Fibroblast of gingiva (primary cell): Measurements from ENCODE around the gene FTL.
A peak's percentile ranks its signal among the peaks of the same experiment; 100 is the strongest.

Experiments used
- DNase-seq: peaks from one replicate; pipeline ENCODE4 v3.0.0-alpha.2; 2011; ENCODE audit warnings: low read depth

The FTL gene

DNA sequence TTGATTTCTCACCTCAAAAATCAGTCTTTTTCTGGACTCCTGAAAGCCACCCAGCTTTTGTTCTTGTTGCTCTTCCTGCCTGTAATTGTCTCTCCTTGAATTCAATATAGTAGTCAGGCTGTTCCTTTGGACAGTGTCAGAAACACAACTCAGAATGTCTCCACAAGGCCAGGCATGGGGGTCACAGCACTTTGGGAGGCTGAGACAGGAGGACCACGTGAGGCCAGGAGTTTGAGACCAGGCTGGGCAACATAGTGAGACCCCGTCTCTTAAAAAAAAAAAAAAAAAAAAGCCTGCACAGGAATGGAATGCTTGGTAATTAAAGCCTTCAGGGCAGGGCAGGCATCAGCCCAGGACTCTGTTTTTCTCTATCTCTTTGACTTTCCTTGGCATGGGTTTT lies 19.3 kb upstream of the FTL start:
- no peak for DNase-seq

DNA sequence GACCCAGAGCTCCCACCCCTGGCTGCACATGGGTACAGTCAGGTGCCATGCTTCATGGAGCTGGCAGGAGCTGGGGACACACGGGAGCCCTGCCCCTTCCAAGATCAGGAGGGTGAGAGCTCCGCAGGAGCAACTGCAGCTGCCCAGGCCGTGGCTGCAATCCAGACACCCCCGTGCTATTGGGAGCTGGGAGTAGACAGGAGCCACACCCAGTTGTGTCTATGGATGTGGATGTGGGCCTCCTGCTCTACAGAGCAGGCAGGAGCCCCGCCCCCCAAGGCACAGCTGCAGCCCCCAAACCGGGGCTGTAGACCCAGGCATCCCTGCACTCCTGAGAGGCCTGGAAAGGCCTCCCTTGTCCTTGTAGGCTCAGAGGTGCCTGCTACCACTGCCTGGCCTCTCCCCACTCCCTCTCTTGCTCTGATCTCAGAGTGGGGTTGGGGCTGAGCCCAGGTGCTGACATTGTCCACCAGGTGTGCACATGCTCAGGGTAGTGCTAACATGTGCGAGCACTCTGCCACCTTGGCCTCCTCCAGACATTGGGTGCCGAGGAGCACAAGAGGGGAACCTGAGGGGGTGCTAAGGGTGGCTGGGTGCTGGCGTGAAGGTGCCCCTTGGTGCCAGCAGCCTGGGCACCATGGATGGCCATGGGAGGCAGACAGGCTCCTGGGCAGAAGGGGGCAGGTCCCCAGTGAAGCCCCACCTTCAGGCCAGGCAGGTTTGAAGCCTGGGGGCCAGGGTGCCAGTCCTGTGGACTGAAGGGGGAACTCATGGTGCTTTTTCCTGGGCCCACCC lies 18.4 kb upstream of the FTL start:
- no peak for DNase-seq

DNA sequence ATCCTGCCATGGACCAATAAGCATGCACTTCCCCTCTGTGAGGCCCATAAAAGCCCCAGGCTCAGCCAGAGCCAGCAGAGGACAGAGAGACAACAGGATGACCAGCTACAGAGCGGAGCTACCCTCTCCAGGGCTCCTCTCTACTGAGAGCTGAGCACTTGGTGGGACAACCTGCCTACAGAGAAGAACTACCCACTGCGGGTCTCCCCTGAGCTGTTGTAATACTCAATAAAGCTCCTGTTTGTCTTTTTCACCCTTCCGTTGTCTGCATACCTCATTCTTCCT lies 17.9 kb upstream of the FTL start:
- no peak for DNase-seq

DNA sequence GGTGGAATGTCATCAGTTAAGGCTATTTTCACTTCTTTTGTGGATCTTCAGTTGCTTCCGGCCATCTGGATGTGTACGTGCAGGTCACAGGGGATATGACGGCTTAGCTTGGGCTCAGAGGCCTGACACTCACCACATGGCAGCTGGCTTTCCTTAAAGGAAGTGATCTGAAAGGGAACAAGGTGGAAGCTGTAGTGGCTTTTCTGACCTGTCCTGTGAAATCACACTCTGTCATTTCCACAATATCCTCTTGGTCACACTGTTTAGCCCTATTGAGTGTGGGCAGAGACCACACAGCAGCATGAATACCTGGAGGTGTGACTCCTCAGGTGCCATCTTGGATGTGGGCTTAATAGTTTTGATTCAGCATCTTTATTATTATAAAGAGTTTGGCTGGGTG lies 14.9 kb upstream of the FTL start:
- no peak for DNase-seq

DNA sequence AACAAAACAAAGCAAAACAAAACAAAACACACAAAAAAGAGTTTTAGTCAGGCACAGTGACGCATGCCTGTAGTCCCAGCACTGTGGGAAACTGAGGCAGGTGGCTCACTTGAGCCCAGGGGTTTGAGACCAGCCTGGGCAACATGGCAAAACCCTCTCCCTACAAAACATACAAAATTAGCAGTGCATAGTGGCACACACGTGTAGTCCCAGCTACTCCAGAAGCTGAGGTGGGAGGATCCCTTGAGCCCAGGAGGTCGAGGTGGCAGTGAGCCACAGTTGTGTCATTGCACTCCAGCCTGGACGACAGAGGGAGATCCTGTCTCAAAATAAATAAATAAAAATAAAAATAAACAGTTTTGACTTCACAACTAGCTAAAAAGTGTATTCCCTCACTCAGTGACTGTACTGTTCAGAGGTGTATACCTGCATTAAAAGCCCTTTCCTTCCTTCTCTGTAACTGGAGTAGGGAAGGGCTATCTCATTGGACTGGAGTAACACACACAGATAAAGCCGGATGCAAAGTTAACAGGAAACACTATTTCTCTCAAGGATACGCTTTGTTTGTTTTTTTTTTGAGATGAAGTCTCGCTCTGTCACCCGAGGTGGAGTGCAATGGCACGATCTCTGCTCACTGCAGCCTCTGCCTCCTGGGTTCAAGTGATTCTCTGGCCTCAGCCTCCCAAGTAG lies 14.1 kb upstream of the FTL start:
- DNase-seq = no peak

DNA sequence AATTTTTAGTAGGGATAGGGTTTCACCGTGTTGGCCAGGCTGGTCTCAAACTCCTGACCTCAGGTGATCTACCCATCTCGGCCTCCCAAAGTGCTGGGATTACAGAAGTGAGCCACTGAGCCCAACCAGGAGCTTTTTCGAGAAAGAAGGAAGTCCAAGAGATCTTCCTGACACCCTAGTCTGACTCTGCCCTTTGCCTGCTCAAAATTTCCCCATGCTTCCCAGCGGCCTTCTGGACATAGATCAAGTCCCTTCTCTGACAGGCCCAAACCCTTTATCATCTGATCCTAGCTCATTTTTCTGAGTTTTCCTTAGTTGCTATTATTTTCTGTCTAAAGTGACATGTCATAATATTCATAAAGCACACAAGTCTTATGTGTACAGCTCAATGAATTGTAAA lies 12.0 kb upstream of the FTL start:
- DNase-seq = no peak

DNA sequence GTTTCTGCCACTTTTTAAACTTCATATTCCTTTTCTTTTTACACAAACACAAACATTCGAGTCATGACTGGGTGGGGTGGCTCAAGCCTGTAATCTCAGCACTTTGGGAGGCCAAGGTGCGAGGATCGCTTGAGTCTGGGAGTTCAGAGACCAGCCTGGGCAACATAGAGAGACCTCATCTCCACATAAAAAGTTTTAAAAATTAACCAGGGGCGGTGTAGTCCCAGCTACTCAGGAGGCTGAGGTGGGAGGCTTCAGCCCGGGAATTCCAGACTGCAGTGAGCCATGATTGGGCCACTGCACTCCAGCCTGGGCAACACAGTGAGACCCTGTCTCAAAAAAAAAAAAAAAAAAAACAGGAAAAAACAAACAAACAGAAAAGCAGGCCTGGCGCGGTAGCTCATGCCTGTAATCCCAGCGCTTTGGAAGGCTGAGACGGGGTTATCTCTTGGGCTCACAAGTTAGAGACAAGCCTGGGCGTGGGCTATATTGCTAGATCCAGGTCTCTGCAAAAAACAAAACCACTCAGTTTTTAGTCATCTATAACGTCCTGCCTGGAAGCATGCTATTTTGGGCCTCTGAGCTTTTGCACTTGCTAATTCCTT lies 11.0 kb upstream of the FTL start:
- DNase-seq = no peak

DNA sequence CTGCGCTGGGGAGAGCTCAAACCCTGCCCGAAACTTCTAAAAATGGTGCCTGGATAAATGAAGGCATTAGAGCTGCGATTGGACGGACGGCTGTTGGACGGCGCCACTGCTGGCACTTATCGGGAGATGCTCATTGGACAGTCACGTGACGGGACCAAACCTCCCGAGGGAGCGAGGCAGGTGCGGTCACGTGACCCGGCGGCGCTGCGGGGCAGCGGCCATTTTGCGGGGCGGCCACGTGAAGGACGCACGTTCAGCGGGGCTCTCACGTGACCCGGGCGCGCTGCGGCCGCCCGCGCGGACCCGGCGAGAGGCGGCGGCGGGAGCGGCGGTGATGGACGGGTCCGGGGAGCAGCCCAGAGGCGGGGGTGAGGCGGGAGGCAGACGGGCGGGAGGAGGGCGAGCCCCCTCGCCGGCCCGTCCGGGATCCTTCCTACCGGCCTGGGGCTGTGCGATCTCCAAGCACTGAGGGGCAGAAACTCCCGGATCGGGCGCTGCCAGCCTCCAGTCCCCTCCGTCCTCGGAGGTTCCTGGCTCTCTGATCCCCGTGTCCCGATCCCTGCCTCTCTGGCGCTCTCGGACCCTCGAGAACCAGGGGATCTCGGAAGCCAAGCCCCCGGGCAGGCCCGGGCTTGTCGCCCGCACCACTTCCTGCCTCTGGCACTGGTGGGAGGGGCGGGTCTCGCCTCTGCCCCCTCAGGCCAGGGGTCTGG lies 10.4 kb upstream of the FTL start, which contains the start of gene BAX:
BAX (plus strand) TSS at position 281 of the 713 bp plus-strand sequence; CDS start at position 335, 54 bp downstream.
- DNase-seq = peak; percentile 92

DNA sequence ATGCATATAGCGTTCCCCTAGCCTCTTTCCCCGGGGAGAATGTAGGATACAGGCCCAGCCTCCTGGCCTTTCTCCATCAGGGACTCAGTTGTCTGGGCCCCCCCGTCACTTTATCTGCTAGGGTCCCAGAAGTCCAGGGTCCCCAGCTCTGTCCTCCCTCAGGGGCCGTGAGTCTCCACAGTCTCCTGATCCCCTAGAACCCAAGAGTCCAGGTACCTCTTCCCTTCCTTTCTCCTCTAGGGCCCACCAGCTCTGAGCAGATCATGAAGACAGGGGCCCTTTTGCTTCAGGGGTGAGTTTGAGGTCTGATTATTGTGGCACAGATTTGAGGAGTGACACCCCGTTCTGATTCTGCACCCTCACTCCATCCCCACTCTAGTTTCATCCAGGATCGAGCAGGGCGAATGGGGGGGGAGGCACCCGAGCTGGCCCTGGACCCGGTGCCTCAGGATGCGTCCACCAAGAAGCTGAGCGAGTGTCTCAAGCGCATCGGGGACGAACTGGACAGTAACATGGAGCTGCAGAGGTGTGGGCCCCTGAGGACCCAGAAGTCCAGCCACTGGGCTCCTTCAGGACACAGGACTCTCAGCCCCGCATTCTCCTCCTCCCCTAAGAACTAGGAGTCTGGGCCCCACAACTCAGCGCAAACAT lies 9.7 kb upstream of the FTL start:
- DNase-seq = no peak

DNA sequence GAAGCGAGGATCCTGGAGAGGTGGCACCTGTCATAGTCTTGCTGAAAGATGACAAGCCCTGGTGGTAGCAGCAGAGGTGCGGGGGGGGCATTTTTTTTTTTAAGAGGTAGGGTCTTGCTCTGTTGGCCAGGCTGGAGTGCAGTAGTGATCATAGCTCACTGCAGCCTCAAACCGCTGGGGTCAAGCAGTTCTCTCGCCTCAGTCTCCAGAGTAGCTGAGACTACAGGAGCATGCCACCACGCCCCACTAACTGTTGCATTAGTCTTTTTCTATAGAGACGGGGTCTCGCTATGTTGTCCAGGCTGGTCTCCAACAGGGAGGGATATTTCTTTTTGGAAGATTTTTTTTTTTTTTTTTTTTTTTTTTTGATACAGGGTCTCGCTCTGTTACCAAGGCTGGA lies 7.1 kb upstream of the FTL start:
- DNase-seq = no peak

DNA sequence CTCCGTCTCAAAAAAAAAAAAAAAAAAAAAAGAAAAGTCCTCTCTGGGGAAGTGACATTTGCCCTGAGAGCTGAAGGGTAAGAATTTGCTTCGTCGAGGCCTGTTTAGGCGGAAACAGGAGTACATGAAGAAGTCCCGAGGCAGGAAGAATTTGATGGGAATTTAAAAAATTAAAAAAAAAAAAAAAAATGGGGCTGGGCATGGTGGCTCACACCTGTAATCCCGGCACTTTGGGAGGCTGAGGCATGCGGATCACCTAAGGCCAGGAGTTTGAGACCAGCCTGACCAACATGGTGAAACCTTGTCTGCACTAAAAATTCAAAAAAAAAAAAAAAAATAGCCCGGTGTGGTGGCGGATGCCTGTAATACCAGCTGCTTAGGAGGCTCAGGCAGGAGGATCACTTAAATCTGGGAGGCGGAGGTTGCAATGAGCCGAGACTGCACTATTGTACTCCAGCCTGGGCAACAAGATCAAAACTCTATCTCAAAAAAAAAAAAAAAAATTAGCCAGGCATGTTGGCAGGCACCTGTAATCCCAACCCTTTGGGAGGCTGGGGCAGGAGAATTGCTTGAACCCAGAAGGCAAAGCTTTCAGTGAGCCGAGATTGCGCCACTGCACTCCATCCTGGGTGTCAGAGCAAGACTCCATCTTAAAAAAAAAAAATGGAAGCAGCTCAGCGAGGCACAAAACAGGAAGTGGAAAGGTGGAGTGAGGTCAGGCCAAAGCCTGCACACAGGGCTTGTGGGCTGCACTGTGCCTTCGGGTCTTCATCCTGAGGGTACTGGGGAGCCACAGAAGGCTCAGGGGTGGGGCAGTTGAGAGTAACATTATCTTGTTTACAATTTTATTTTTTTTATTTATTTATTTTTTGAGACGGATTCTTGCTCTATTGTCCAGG lies 5.5 kb upstream of the FTL start:
- DNase-seq = no peak

DNA sequence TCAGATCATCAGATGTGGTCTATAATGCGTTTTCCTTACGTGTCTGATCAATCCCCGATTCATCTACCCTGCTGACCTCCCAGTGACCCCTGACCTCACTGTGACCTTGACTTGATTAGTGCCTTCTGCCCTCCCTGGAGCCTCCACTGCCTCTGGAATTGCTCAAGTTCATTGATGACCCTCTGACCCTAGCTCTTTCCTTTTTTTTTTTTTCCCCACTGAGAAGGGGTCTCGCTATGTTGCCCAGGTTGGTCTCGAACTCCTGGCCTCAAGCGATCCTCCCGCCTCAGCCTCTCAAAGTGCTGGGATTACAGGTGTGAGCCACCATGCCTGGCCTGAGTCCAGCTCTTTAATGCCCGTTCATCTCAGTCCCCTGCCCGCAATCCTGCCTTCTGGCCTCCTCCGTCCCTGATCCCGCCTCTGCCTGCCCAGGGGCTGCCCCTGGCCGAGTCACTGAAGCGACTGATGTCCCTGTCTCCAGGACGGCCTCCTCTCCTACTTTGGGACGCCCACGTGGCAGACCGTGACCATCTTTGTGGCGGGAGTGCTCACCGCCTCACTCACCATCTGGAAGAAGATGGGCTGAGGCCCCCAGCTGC lies 4.0 kb upstream of the FTL start:
- no peak for DNase-seq

DNA sequence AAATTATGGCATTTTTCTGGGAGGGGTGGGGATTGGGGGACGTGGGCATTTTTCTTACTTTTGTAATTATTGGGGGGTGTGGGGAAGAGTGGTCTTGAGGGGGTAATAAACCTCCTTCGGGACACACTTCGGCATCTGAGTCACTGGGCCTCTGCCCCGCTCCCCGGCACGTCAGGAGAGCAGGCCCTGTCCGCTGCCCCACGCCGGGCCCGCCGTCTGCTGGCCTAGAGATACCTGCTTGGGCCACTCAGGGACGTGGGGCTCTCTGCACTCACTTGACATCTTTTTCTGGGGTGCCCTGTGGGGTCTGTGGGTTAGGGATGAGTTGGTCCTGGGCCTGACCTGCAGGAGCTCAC lies 3.5 kb upstream of the FTL start:
- no peak for DNase-seq

DNA sequence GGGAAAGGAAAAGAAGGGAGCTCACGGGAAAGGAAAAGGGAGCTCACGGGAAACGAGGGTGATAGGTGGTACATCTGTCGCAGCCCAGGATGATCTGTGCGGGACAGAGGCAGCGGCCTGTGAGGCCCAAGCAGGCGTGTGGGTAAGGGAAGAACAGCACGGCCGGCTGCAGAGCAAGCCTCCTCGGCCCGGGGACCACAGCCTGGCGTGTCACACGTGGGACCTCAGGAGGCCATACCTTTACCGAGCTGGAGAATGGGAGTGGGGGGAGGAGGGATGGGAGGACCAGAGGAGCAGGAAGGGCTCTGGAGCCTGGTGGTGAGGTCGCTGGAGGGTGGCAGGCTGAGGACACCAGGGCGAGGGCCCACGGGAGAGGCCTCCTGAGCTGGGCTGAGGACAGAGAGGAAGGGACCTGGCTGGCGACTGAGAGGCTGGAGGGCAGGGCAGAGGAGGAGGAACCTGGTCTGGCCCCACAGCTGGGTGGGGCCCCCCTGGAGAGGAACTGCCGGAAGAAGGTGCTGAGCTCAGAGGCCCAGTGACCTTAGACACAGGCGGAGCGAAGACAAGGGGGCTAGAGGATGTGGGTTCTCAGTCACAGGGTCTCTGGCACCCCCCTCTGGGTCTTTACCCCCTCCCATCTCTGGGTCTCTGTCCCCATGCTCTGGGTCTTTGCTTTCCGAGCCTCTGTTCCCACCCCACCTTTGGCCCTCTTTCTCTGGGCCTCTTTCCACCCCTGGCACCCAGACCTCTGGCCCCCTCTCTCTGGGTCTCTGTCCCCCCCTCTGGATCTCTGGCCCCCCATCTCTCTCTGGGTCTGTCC lies 2.9 kb upstream of the FTL start:
- DNase-seq = peak; percentile 18

DNA sequence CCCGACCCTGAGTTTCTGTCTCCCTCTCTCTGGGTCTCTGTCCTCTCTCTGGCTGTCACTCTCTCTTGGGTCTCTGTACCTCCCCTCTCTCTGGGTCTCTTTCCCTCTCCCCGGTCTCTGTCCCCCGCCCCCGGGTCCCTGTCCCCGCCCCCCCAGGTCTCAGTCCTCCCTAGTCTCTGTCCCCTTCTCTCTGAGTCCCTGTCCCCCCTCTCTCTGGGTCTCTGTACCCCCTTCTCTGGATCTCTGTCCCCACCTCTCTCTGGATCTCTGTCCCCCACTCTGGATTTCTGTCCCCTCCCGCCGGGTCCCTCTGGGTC lies 2.3 kb upstream of the FTL start:
- DNase-seq = no peak

DNA sequence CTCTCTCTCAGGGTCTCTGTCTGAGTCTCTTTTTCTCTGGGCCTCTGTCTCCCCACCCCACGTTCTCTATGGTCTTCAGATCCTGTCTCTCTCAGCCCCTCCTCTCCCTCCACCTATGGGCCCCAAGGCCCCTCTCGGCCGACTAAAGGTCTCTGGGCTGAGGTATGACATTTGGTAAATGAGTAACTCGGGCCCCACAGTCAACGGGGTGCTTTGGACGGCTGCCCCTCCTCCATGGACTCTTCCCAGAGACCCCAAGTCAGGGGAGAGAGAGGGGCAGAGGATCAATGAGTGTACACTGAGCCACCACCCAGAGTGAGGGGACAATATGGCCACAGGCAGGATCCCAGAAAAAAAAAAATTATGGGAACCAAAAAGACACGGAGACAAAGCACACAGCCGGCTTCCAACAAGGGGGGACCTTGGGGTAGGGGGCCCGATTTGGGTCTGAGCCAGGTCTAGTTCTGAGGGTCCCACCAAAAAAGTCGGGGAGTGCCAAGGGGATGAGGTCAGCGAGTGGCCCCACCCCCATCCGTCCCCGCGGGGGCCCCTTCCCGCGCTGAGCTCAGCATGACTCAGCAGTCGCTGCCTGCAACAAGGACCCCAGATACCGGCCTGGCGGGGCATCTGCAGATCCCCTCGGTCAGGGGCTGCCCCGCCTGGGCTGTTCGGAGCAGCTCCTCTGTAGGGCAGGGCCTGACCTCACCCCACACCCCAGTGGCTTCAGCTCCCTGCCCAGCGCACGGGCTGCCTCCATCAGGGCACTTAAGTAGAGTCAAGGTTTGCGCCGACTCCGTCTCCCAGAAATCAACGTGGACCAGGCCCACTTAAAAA lies 1.5 kb upstream of the FTL start:
- peak; percentile 68 for DNase-seq

DNA sequence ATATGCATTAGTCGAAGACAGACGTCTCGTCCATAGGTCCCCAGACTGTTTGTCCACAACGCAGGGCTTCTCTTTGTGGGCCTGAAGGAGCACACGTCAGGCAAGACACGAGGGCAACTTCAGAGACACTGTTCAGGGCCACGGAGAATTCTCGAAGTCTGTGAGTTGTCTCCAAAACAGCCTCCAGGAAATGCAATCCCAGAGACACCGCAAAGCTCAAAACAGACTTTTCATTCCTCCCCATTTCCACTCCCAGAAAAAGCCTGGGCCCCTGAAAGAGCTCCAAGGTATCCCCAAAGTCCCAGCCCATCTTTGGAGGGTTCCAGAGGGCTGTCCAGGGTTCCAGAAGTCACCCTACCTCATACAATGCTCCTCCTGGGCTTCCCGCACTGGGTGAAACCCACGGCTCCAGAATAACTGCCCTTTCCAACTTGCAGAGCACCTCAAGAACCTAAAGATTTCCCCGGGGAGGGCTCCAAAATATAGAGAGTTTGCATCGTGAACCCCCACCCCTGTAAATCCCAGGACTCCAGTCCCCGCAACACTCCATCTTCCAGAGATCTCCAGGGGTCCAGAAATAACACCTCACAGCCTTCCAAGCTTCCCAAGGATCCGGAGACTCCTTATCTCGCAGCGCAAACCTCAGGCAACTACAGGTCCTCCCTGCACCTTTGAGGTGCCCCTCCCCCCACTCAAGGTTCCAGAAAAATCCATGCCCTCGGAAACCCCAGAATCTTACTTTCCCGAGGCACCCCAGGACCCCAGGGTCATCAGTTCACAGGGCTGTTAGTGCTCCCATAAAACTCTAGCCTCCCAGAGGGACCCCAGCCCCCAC lies 687 bp upstream of the FTL start:
- peak; percentile 66 for DNase-seq

DNA sequence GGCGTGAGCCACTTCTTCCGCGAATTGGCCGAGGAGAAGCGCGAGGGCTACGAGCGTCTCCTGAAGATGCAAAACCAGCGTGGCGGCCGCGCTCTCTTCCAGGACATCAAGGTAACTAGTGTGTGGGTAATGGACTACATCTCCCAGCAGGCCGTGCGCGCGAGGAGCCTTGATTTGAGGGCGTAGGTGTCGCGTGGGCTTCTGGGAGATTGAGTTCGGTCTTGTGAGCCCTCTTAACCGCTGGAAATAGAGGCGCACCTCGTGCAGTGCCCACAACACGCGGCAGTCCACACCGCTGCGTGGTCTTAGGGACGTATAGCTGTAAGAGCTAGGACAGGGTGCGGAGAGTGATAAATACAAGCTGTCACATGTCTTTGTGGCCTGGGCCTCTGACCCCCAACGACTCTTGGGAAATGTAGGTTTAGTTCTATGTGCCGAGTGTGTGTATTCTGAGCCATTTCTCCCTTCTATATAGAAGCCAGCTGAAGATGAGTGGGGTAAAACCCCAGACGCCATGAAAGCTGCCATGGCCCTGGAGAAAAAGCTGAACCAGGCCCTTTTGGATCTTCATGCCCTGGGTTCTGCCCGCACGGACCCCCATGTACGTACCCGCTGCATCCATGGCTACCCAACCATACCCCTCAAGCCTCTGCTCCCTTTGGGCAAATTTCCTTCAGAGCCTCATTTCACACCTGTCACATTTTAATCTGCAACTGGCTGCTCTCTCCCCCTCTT lies 864 bp downstream of the FTL start:
- peak; percentile 62 for DNase-seq
